K562 (cell line): ENCODE data around the gene SPATA17. TPM values are rescaled to one million over a fixed set of nuclear protein-coding genes. Genes with fewer than 3 reads are reported as not detected.
"Not testable (repeated sequence)": the region's sequence is repeated elsewhere in the genome, so short reads cannot be mapped to it uniquely, and the experiment has no call there.

ENCODE experiments used
- ATAC-seq: fragments of 200-7000 bp; cut with Tn5 transposase; 3 replicates; pipeline ENCODE4 v1.9.1; 2020; ENCODE audit warnings: moderate library complexity
- BruUV-seq: library from RNA; stranded (reverse); fragments of 400-500 nt; replicated peaks from 2 replicates; lab custom pipeline; 2021; lab: Mats Ljungman, UMichigan
- CTCF ChIA-PET: fragments of 300-600 bp; formaldehyde crosslinking; extraction: SDS; loops from one replicate; lab custom pipeline; 2021; ENCODE audit warnings: low intra/inter-chr PET ratio; lab: Yijun Ruan, JAX
- POLR2A ChIA-PET: fragments of 300-600, 350-650 bp; sonication (Branson Sonifier 250); formaldehyde crosslinking; extraction: SDS; loops from one replicate; lab custom pipeline; 2021; ENCODE audit warnings: antibody characterized with exemption, inconsistent platforms; lab: Yijun Ruan, JAX
- DNase-seq, 4 experiments: peaks; one replicate each; pipeline versions ENCODE4 v3.0.0 to v3.0.0-alpha.2; 2011 to 2018; ENCODE audit warnings: low spot score in 3 of 4, mixed read lengths in 3 of 4; ENCODE audit errors: extremely low read depth in 1 of 4
- FAIRE-seq: peaks from 2 replicates; lab custom pipeline; 2011; peaks lifted over from hg19 to GRCh38; lab: Jason Lieb, UNC
- H2AFZ ChIP-seq: 2 replicates; pipeline ENCODE4 v1.6.0; 2011; ENCODE audit warnings: low read depth, low read length, control low read depth, inconsistent platforms
- H3K27ac ChIP-seq: fragments of 200-600 bp; 3 replicates; pipeline ENCODE4 v1.8.0; 2011; ENCODE audit warnings: low read depth, mild to moderate bottlenecking, control low read depth, inconsistent platforms, low read length, moderate library complexity, mixed read lengths; ENCODE audit errors: extremely low read depth
- H3K27me3 ChIP-seq, 2 experiments: fragments of 300-600 bp in 1 of 2; 2 replicates in 1 of 2; 3 replicates in 1 of 2; pipeline versions ENCODE4 v1.6.0 to v1.8.0; 2011; ENCODE audit warnings: inconsistent platforms in 2 of 2, low read length in 2 of 2, mild to moderate bottlenecking in 1 of 2, mixed read lengths in 1 of 2, moderate library complexity in 1 of 2; ENCODE audit not compliant: control insufficient read depth in 2 of 2, insufficient read depth in 2 of 2
- H3K36me3 ChIP-seq: fragments of 300-600 bp; 3 replicates; pipeline ENCODE4 v1.8.0; 2011; ENCODE audit warnings: mild to moderate bottlenecking, low read length, inconsistent platforms; ENCODE audit not compliant: control insufficient read depth, insufficient read depth
- H3K4me1 ChIP-seq, 2 experiments: fragments of 200-600 bp in 1 of 2; replicated peaks in 1 of 2; 2 replicates in 1 of 2; 3 replicates in 1 of 2; pipeline versions ENCODE4 v1.5.1 to v1.8.0; 2011; ENCODE audit warnings: inconsistent platforms in 2 of 2, low read length in 2 of 2, mild to moderate bottlenecking in 1 of 2, mixed read lengths in 1 of 2, moderate library complexity in 1 of 2; ENCODE audit not compliant: control insufficient read depth in 2 of 2, insufficient read depth in 2 of 2
- H3K4me2 ChIP-seq: 2 replicates; pipeline ENCODE4 v1.6.1; 2011; ENCODE audit warnings: low read length, control low read depth, inconsistent platforms, mixed read lengths; ENCODE audit not compliant: insufficient read depth
- H3K4me3 ChIP-seq: fragments of 200-600 bp; sonication (generic), shearing (Covaris generic); 2 replicates; pipeline ENCODE4 v1.5.1; 2016; ENCODE audit warnings: control low read depth, inconsistent platforms
- H3K79me2 ChIP-seq: fragments of 200-600 bp; 3 replicates; pipeline ENCODE4 v1.8.0; 2011; ENCODE audit warnings: low read length, inconsistent platforms; ENCODE audit not compliant: control insufficient read depth, insufficient read depth
- H3K9ac ChIP-seq, 2 experiments: 2 replicates each; pipeline versions ENCODE4 v1.6.0 to v1.6.1; 2011; ENCODE audit warnings: low read depth in 2 of 2, low read length in 2 of 2, control low read depth in 1 of 2, inconsistent platforms in 1 of 2, mild to moderate bottlenecking in 1 of 2, mixed read lengths in 1 of 2; ENCODE audit not compliant: insufficient read depth in 1 of 2
- H3K9me1 ChIP-seq: one replicate; pipeline ENCODE4 v1.6.0; 2011; ENCODE audit warnings: inconsistent platforms, mild to moderate bottlenecking, low read length, moderate library complexity; ENCODE audit not compliant: control insufficient read depth, insufficient read depth
- H3K9me3 ChIP-seq: replicated peaks from 2 replicates; pipeline ENCODE4 v1.5.1; 2011; ENCODE audit warnings: low read depth, low read length, inconsistent platforms; ENCODE audit not compliant: control insufficient read depth, insufficient read depth
- H4K20me1 ChIP-seq: replicated peaks from 2 replicates; pipeline ENCODE4 v1.6.1; 2011; ENCODE audit warnings: low read length, inconsistent platforms, mixed read lengths; ENCODE audit not compliant: control insufficient read depth, insufficient read depth
- ARHGAP35 ChIP-seq: fragments of 450-650 bp; IDR thresholded peaks from 2 replicates; pipeline ENCODE4 v1.6.1; 2018; ENCODE audit not compliant: partially characterized antibody
- ARID3A ChIP-seq: IDR thresholded peaks from 2 replicates; pipeline ENCODE4 v1.6.1; 2012; ENCODE audit warnings: low read depth, low read length, improper control_type of control experiment, borderline replicate concordance
- DPF2 ChIP-seq: fragments of 450-650 bp; IDR thresholded peaks from 2 replicates; pipeline ENCODE4 v1.6.1; 2016
- ERF ChIP-seq: fragments of 450-650 bp; formaldehyde crosslinking; IDR thresholded peaks from 2 replicates; pipeline ENCODE4 v1.4.0; 2020; ENCODE audit warnings: mild to moderate bottlenecking, mixed read lengths
- FOXA3 ChIP-seq, 2 experiments: fragments of 450-650 bp in 1 of 2; sonication (generic) in 1 of 2; formaldehyde crosslinking; IDR thresholded peaks in 1 of 2; conservative IDR thresholded peaks in 1 of 2; 2 replicates each; pipeline versions ENCODE4 v1.4.0 to v1.8.0; 2020 to 2022; ENCODE audit warnings: mild to moderate bottlenecking in 2 of 2, missing genetic modification reagents in 1 of 2
- HNRNPH1 ChIP-seq: fragments of 200-400 bp; formaldehyde crosslinking; optimal IDR thresholded peaks from 2 replicates; pipeline ENCODE3; 2017; ENCODE audit warnings: low read depth, mild to moderate bottlenecking, low read length, moderate library complexity
- MYNN ChIP-seq, 2 experiments: sonication (generic); formaldehyde crosslinking in 1 of 2; IDR thresholded peaks; 2 replicates each; pipeline versions ENCODE4 v1.5.0 to v1.6.1; 2016 to 2020; ENCODE audit warnings: antibody characterized with exemption in 1 of 2, missing genetic modification reagents in 1 of 2
- NBN ChIP-seq: fragments of 450-650 bp; IDR thresholded peaks from 2 replicates; pipeline ENCODE4 v1.6.1; 2016; ENCODE audit warnings: low read depth, mild to moderate bottlenecking
- NCOA1 ChIP-seq: fragments of 450-650 bp; IDR thresholded peaks from 2 replicates; pipeline ENCODE4 v1.6.1; 2016; ENCODE audit warnings: low read depth
- RNF219 ChIP-seq: fragments of 250-450 bp; sonication (Bioruptor Pico); IDR thresholded peaks from 2 replicates; pipeline ENCODE4 v1.5.0; 2022; ENCODE audit warnings: mild to moderate bottlenecking
- ZKSCAN8 ChIP-seq: fragments of 200-800 bp; sonication (Bioruptor generic); IDR thresholded peaks from 2 replicates; pipeline ENCODE4 v1.6.1; 2016; ENCODE audit warnings: missing genetic modification characterization, missing compliant biosample characterization
- WGBS: fragments of 100-300 bp; shearing (Covaris generic); methylation state at CpG from one replicate; pipeline ENCODE4 v1.1.6; 2016; ENCODE audit warnings: low coverage, mixed read lengths; ENCODE audit not compliant: insufficient coverage; ENCODE audit errors: missing lambda C conversion rate; 5-methylcytosine and 5-hydroxymethylcytosine counted together
- in situ Hi-C: fragments of 300-500 bp; cut with MboI; formaldehyde crosslinking; loops from 4 replicates; pipeline ENCODE4 v1.15.0; 2018; ENCODE audit warnings: inconsistent platforms, mixed read lengths
- intact Hi-C: fragments of 100-400 bp; cut with micrococcal nuclease; formaldehyde crosslinking; loops from 2 replicates; pipeline ENCODE4 v1.14.2; 2022
- polyA plus RNA-seq, 8 experiments: library from polyadenylated mRNA; depleted of rRNA in 4 of 8; stranded (reverse) in 5 of 8; unstranded in 3 of 8; fragments of >200 nt; fragmentation: Nextera tagmentation in 2 of 8; fragmentation: Illumina TruSeq in 1 of 8; extraction: Ambion mirVana in 2 of 8; extraction: Trizol in 1 of 8; gene quantifications; 2 replicates each; pipeline versions ENCODE4 v1.2.1 to v1.2.3, GENCODE V29; 2011 to 2014; ENCODE audit warnings: inconsistent platforms in 1 of 8, missing spikeins in 1 of 8
- total RNA-seq, 7 experiments: library from RNA; depleted of rRNA in 6 of 7; stranded (reverse); fragments of >200 nt in 6 of 7; fragmentation: Illumina TruSeq in 2 of 7; extraction: Trizol in 2 of 7; gene quantifications; 2 replicates each; pipeline versions ENCODE4 v1.2.1 to v1.2.3, GENCODE V29; 2011 to 2021; ENCODE audit warnings: low replicate concordance in 1 of 7

SPATA17 gene
- total and polyA plus RNA-seq, 9 of the 15 experiments (the other 6 are each of a cell fraction or from before 2014, with no cell fraction given): 0.04 to 0.11 TPM; not detected in 7

- H3K4me2 ChIP-seq, H4K20me1 ChIP-seq, H3K9me3 ChIP-seq, DNase-seq, POLR2A ChIA-PET, in situ Hi-C loops, H3K79me2 ChIP-seq, H3K27me3 ChIP-seq, H3K4me1 ChIP-seq, ATAC-seq, H2AFZ ChIP-seq, FAIRE-seq, H3K27ac ChIP-seq, H3K4me3 ChIP-seq, H3K9ac ChIP-seq, BruUV-seq, H3K9me1 ChIP-seq, H3K36me3 ChIP-seq, CTCF ChIA-PET: not testable (repeated sequence)
- intact Hi-C loops: loop anchor here (10.0 kb wide), 1 partner anchor 60 kb away; no protein-coding TSS in a partner anchor
- 4% methylated on average over 5 of the region's 5 CpGs for WGBS
Measured at GRCh38 chr1:217584286-217584811, 46.8 kb upstream of the SPATA17 start.

DNA sequence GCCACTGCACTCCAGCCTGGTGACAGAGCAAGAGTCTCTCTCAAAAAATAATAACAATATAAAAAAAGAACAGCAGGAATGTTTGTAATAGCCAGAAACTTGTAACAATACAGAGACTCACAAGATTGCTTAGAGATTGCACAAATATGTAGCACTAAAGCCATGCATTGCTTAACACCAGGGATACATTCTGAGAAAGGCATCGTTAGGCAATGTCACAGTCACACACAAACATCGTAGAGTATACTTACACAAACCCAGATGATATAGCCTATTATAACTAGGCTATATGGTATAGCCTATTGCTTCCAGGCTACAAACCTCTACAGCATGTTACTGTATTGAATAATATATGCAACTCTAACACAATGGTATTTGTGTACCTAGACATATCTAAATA is 45.6 kb upstream of the SPATA17 start:
- no peak overlapping the region for H3K4me3 ChIP-seq
- in situ Hi-C loops: no loop called here
- FAIRE-seq (no peak), DNase-seq (no peak)
- H3K79me2 ChIP-seq: no peaks in the 10 kb centered on the region
- no peak overlapping the region for H3K4me2 ChIP-seq
- H3K9me3 ChIP-seq: no peaks in the 10 kb centered on the region
- H3K9me1 ChIP-seq: no peaks in the 10 kb centered on the region
- intact Hi-C loops: loop anchor here (10.0 kb wide), 1 partner anchor 59 kb away; no protein-coding TSS in a partner anchor
- TF ChIP-seq ARHGAP35 (no peak), ARID3A (no peak), FOXA3 (CRISPR knock-in tag; conservative IDR thresholded peaks at IDR 0.05 in 1 of 2, IDR thresholded peaks at IDR 0.05 in 1 of 2) (no peak), MYNN (IDR thresholded peaks at IDR 0.05) (no peak), MYNN (CRISPR knock-in tag; IDR thresholded peaks at IDR 0.05) (no peak), NCOA1 (no peak), ZKSCAN8 (CRISPR knock-in tag) (no peak), HNRNPH1 (no peak), DPF2 (no peak), ERF (CRISPR knock-in tag) (no peak), NBN (no peak), RNF219 (CRISPR knock-in tag) (no peak)
- TF ChIP-seq, all 486 proteins: peak for 0
- WGBS: 0% methylated on average over 2 of the region's 2 CpGs
- no peak overlapping the region for H3K27ac ChIP-seq
- no peak for ATAC-seq
- POLR2A ChIA-PET: no interaction called here
- H2AFZ ChIP-seq: no peak overlapping the region
- H3K27me3 ChIP-seq: no peaks in the 10 kb centered on the region
- CTCF ChIA-PET: no interaction called here
- H3K4me1 ChIP-seq: no peaks in the 10 kb centered on the region
- no peaks in the 10 kb centered on the region for H4K20me1 ChIP-seq
- no peak overlapping the region for H3K9ac ChIP-seq
- no TSS peak for BruUV-seq
- H3K36me3 ChIP-seq: no peaks in the 10 kb centered on the region
